MCF 10A (cell line): ENCODE measurements around the gene PHF21A. TPM values are rescaled to one million over a fixed set of nuclear protein-coding genes. Genes with fewer than 3 reads are reported as not detected.
"Not testable (repeated sequence)": the region's sequence is repeated elsewhere in the genome, so short reads cannot be mapped to it uniquely, and the experiment has no call there.

Source experiments
- BruUV-seq: library from RNA; stranded (reverse); fragments of 400-500 nt; replicated peaks from 2 replicates; lab custom pipeline; 2021; lab: Mats Ljungman, UMichigan
- CTCF ChIA-PET: fragments of 300-600 bp; sonication (Branson Sonifier 250); formaldehyde crosslinking; extraction: SDS; loops from one replicate; lab custom pipeline; 2021; ENCODE audit warnings: antibody characterized with exemption, inconsistent platforms; lab: Yijun Ruan, JAX
- POLR2A ChIA-PET: fragments of 300-600, 350-650 bp; sonication (Branson Sonifier 250); formaldehyde crosslinking; extraction: SDS; loops from one replicate; lab custom pipeline; 2020; ENCODE audit warnings: antibody characterized with exemption, inconsistent platforms; lab: Yijun Ruan, JAX
- DNase-seq: peaks from one replicate; pipeline ENCODE4 v3.0.0-alpha.2; 2018; ENCODE audit not compliant: unreplicated experiment
- H3K27ac Mint-ChIP-seq: one replicate; pipeline ENCODE4 v1.8.0; 2022; ENCODE audit warnings: mild to moderate bottlenecking, low read depth, mixed read lengths; ENCODE audit not compliant: unreplicated experiment
- H3K27me3 Mint-ChIP-seq: one replicate; pipeline ENCODE4 v1.8.0; 2022; ENCODE audit warnings: mixed read lengths; ENCODE audit not compliant: insufficient read depth, unreplicated experiment
- H3K36me3 Mint-ChIP-seq: one replicate; pipeline ENCODE4 v1.8.0; 2022; ENCODE audit warnings: mild to moderate bottlenecking, moderate library complexity, mixed read lengths; ENCODE audit not compliant: insufficient read depth, unreplicated experiment
- H3K4me1 Mint-ChIP-seq: one replicate; pipeline ENCODE4 v1.8.0; 2022; ENCODE audit warnings: mixed read lengths; ENCODE audit not compliant: insufficient read depth, unreplicated experiment
- H3K4me3 Mint-ChIP-seq: one replicate; pipeline ENCODE4 v1.8.0; 2022; ENCODE audit warnings: mild to moderate bottlenecking, moderate library complexity, mixed read lengths; ENCODE audit not compliant: unreplicated experiment
- H3K9me3 Mint-ChIP-seq: one replicate; pipeline ENCODE4 v1.8.0; 2022; ENCODE audit warnings: mixed read lengths; ENCODE audit not compliant: unreplicated experiment
- CTCF ChIP-seq: fragments of 200-600 bp; IDR thresholded peaks from one replicate; pipeline ENCODE4 v1.8.0; 2022; ENCODE audit warnings: antibody characterized with exemption, mild to moderate bottlenecking; ENCODE audit not compliant: unreplicated experiment
- intact Hi-C: fragments of 100-400 bp; cut with micrococcal nuclease; formaldehyde crosslinking; loops from 2 replicates; pipeline ENCODE4 v1.14.1; 2022
- total RNA-seq: library from RNA; stranded (reverse); gene quantifications from 2 replicates; pipeline ENCODE4 v1.2.3, GENCODE V29; 2022

The PHF21A gene
- total RNA-seq, 1 experiment from 2014 or later, result 37.6 TPM

- ChIA-PET POLR2A (interaction anchor here (2.8 kb wide), 1 partner anchor 11 kb away, joined by 16 read pairs; the partner anchor contains the start of gene PEX16), CTCF (no interaction called here)
- Mint-ChIP-seq H3K4me1 (no peaks in the 10 kb centered on the region), H3K36me3 (peaks cover 39% of the 10 kb centered on the region), H3K4me3 (no peak within 1 kb of the TSS), H3K27ac (no peak within 1 kb of the TSS), H3K27me3 (no peaks in the 10 kb centered on the region), H3K9me3 (no peaks in the 10 kb centered on the region)
- no peak for DNase-seq
- no TSS peak for BruUV-seq
- intact Hi-C loops, result no loop called here
- TF ChIP-seq CTCF, result no peak
Observed at GRCh38 chr11:45906965-45907611, 214.2 kb downstream of the PHF21A start, which contains the start of gene FREY1. TSS of gene FREY1 (minus strand) at chr11:45907271. CDS start at chr11:45907245, 26 bp downstream.

GRCh38 chr11:45906096-45906682, 215.1 kb downstream of the PHF21A start:
- POLR2A ChIA-PET, result interaction anchor here (1.8 to 2.7 kb wide), 2 partner anchors 10 to 11 kb away, joined by 3 to 10 read pairs; partner anchors contain the start of gene PEX16
- Mint-ChIP-seq H3K27ac (no peak overlapping the region), H3K36me3 (peaks cover 31% of the 10 kb centered on the region), H3K4me3 (no peak overlapping the region), H3K27me3 (no peaks in the 10 kb centered on the region), H3K9me3 (no peaks in the 10 kb centered on the region), H3K4me1 (no peaks in the 10 kb centered on the region)
- CTCF ChIA-PET, result no interaction called here
- intact Hi-C loops, result no loop called here
- DNase-seq, result no peak
- no peak for TF ChIP-seq CTCF
- BruUV-seq, result no TSS peak

- H3K4me3 Mint-ChIP-seq, H3K4me1 Mint-ChIP-seq, intact Hi-C loops, H3K27ac Mint-ChIP-seq, BruUV-seq, H3K9me3 Mint-ChIP-seq, H3K27me3 Mint-ChIP-seq, DNase-seq: not testable (repeated sequence)
- CTCF ChIA-PET, result interaction anchor here (0.5 kb wide), 1 partner anchor 59 kb away, joined by 3 read pairs; no protein-coding TSS in a partner anchor
- H3K36me3 Mint-ChIP-seq, result peaks cover 25% of the 10 kb centered on the region
- POLR2A ChIA-PET, result interaction anchor here (1.8 to 2.7 kb wide), 2 partner anchors 10 to 12 kb away, joined by 3 to 10 read pairs; partner anchors contain the start of gene PEX16
Observed at GRCh38 chr11:45905576-45905975, 215.7 kb downstream of the PHF21A start.

GRCh38 chr11:45905095-45905494, 216.2 kb downstream of the PHF21A start:
- no TSS peak for BruUV-seq
- Mint-ChIP-seq H3K27ac (no peak overlapping the region), H3K27me3 (no peaks in the 10 kb centered on the region), H3K4me3 (no peak overlapping the region), H3K9me3 (no peaks in the 10 kb centered on the region), H3K4me1 (peaks cover 8% of the 10 kb centered on the region), H3K36me3 (peaks cover 22% of the 10 kb centered on the region)
- no peak for DNase-seq
- POLR2A ChIA-PET, result interaction anchor here (1.2 to 2.7 kb wide), 3 partner anchors 11 to 26 kb away, joined by 3 to 10 read pairs (median 3); partner anchors contain the start of gene PEX16
- TF ChIP-seq CTCF, result no peak
- intact Hi-C loops, result no loop called here
- CTCF ChIA-PET, result no interaction called here
